ENCODE results near the gene LY6G6C.

LY6G6C gene

DNA sequence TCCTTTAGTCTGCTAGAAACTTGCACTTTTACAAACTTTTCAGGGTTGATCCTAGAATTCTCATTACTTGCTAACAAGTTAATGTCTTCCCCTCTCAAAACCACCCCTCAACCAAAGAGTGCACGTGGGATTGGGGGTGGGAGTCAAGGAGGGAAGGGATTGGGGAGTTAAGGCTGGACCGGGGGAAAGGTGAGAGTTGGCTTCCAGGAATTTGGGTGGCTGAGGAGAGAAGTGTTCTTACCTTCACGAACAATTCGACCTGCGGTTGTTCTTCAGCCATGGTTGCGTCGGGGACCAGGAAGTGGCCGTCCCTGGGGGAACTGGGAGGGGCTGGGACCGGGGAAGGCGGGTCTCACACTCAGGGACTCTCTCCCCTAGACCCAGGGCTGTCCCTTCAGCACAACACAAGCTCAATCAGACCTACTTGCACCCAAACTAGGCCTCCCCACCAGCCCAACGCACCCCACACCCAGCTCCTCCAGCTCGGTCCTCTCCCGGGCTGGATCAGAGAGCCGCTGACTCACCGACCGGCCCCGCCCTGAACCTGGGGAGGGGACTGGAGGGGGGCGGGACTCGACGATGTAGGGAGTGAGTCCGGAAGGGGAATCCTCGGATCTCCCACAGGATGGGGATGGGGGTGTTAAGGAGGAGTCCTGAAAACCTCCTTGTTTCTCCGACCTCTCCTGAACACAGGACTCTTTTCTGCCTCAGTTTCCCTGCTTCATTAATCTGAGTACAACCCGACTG lies 14.6 kb upstream of the LY6G6C start, which contains the start of gene CLIC1:
CLIC1 (minus strand) TSS at position 510 of the 747 bp plus-strand sequence; CDS start at position 280, 230 bp downstream.
- H3K4me3 Mint-ChIP-seq: peak within 1 kb of the TSS; percentile 97
- DNase-seq (peak; percentile 87), ATAC-seq (peak; percentile 42)
- H3K27me3 Mint-ChIP-seq: peaks cover 3% of the 10 kb centered on the region
- H3K9me3 Mint-ChIP-seq: no peaks in the 10 kb centered on the region
- peaks cover 48% of the 10 kb centered on the region for H3K36me3 Mint-ChIP-seq (ENCODE audit: low read depth)
- H3K27ac Mint-ChIP-seq: peak within 1 kb of the TSS; percentile 83
- peaks cover 63% of the 10 kb centered on the region for H3K4me1 Mint-ChIP-seq

GRCh38 chr6:31734821-31735406 lies 13.4 kb upstream of the LY6G6C start:
- peaks cover 3% of the 10 kb centered on the region for H3K27me3 Mint-ChIP-seq
- peaks cover 66% of the 10 kb centered on the region for H3K4me1 Mint-ChIP-seq
- ATAC-seq: peak; percentile 48
- no peaks in the 10 kb centered on the region for H3K9me3 Mint-ChIP-seq
- peak; percentile 65 for DNase-seq
- peak overlapping the region; percentile 97 for H3K4me3 Mint-ChIP-seq
- H3K27ac Mint-ChIP-seq: peak overlapping the region; percentile 83
- H3K36me3 Mint-ChIP-seq (ENCODE audit: low read depth): peaks cover 46% of the 10 kb centered on the region

DNA sequence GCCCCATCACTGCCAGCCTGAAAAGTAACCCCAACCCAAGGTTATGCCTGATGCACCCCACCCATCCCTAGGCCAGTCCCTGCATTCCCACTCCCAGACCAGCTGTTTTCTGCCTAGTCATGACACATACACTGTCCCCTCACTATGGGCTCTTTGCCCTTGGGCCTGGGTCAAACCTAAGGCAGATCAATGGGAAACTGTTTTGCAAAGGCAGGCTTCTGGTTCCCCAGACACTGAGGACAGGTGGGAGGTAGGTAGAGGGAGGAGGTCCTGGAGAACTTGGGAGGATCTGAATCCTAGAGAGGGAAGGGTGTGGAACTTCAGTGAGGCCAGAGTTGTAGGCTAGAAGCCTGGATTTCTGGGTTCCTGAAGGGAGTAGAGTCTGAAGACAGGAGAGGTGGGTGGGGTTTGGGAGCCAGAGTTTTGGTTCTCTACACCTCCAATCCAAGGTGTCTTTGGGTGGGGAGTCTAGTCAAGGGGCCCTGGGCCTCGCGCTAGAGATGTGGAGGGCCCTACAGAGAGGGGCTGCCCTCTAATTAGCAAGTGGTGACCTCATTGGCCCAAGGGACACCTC lies 12.8 kb upstream of the LY6G6C start:
- H3K27ac Mint-ChIP-seq: peak overlapping the region; percentile 83
- peaks cover 43% of the 10 kb centered on the region for H3K36me3 Mint-ChIP-seq (ENCODE audit: low read depth)
- H3K27me3 Mint-ChIP-seq: no peaks in the 10 kb centered on the region
- H3K4me1 Mint-ChIP-seq: peaks cover 64% of the 10 kb centered on the region
- ATAC-seq (no peak), DNase-seq (no peak)
- H3K4me3 Mint-ChIP-seq: peak overlapping the region; percentile 97
- H3K9me3 Mint-ChIP-seq: no peaks in the 10 kb centered on the region

GRCh38 chr6:31733734-31734133 lies 12.2 kb upstream of the LY6G6C start:
- Mint-ChIP-seq H3K4me3 (peak overlapping the region; percentile 97), H3K27ac (peak overlapping the region; percentile 83), H3K36me3 (ENCODE audit: low read depth) (peaks cover 43% of the 10 kb centered on the region), H3K9me3 (no peaks in the 10 kb centered on the region), H3K4me1 (peaks cover 64% of the 10 kb centered on the region), H3K27me3 (no peaks in the 10 kb centered on the region)
- DNase-seq: no peak
- ATAC-seq: no peak

- ATAC-seq (no peak), DNase-seq (no peak)
- Mint-ChIP-seq H3K27ac (no peak overlapping the region), H3K27me3 (no peaks in the 10 kb centered on the region), H3K4me1 (peaks cover 63% of the 10 kb centered on the region), H3K9me3 (no peaks in the 10 kb centered on the region), H3K36me3 (ENCODE audit: low read depth) (peaks cover 48% of the 10 kb centered on the region), H3K4me3 (no peak overlapping the region)
Observed at GRCh38 chr6:31732029-31732428, 10.5 kb upstream of the LY6G6C start.

GRCh38 chr6:31730631-31731086 lies 9.1 kb upstream of the LY6G6C start:
- Mint-ChIP-seq H3K4me3 (peak overlapping the region; percentile 82), H3K27ac (peak overlapping the region; percentile 60), H3K9me3 (no peaks in the 10 kb centered on the region), H3K4me1 (peaks cover 70% of the 10 kb centered on the region), H3K27me3 (no peaks in the 10 kb centered on the region), H3K36me3 (ENCODE audit: low read depth) (peaks cover 50% of the 10 kb centered on the region)
- DNase-seq: no peak
- ATAC-seq: no peak

DNA sequence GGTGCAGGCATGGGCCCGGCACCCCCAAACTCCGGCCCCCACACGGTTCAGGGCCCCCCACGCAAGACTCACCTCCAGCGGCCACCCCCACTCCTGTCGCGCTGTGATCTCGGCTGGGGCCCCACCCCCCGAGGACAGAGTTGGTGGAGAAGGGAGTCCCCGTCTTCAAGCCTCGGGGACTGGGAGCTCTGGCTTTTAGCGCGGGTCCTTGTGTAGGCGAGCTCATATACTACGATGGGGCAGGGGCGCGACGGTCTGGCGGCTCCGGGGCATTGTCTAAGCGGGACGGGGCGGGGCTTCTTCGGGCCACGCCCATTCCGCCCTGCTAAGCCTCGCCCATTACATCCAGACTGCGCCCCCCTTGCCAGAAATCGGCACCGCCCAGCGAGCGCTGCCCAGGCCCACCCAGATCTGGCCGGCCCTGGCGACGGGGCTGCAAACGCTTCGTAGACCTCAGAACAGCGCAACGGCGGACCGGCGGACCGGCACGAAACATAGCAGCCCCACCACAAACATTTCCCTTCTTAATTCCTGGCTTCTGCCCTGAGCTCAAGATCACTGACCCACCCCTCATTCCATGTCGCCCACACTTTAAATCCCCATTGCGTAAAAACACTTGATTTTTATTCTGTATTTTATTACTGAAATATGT lies 8.6 kb upstream of the LY6G6C start:
- peaks cover 47% of the 10 kb centered on the region for H3K36me3 Mint-ChIP-seq (ENCODE audit: low read depth)
- H3K4me3 Mint-ChIP-seq: peak overlapping the region; percentile 82
- no peaks in the 10 kb centered on the region for H3K27me3 Mint-ChIP-seq
- H3K4me1 Mint-ChIP-seq: peaks cover 73% of the 10 kb centered on the region
- peak overlapping the region; percentile 77 for H3K27ac Mint-ChIP-seq
- no peaks in the 10 kb centered on the region for H3K9me3 Mint-ChIP-seq
- peak; percentile 81 for DNase-seq
- peak; percentile 52 for ATAC-seq

DNA sequence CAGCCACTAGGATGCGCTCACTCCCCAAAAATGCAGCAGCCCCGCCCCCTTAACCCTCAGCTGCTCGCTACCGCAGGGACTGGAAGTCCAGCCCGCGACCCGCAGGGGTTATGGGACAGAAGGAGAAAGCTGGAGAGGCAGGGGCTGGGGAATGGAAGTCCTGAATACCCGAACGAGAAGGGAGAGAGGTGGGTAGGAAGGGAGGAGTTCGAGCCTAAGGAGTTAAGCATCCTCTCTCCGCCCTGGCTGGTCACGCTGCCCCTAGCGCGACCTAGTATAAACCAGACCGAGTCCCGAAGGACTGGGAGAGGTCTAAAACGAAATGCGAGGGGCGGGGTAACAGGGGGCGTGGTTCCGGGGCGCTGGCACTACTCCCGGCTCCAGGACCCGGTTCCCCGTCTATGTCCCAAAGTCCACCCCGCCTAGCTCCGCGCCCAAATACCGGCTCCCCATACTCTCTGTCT lies 8.0 kb upstream of the LY6G6C start:
- peak overlapping the region; percentile 77 for H3K27ac Mint-ChIP-seq
- H3K36me3 Mint-ChIP-seq (ENCODE audit: low read depth): peaks cover 43% of the 10 kb centered on the region
- peak; percentile 82 for DNase-seq
- H3K27me3 Mint-ChIP-seq: no peaks in the 10 kb centered on the region
- no peaks in the 10 kb centered on the region for H3K9me3 Mint-ChIP-seq
- peak overlapping the region; percentile 82 for H3K4me3 Mint-ChIP-seq
- peak; percentile 61 for ATAC-seq
- H3K4me1 Mint-ChIP-seq: peaks cover 73% of the 10 kb centered on the region

DNA sequence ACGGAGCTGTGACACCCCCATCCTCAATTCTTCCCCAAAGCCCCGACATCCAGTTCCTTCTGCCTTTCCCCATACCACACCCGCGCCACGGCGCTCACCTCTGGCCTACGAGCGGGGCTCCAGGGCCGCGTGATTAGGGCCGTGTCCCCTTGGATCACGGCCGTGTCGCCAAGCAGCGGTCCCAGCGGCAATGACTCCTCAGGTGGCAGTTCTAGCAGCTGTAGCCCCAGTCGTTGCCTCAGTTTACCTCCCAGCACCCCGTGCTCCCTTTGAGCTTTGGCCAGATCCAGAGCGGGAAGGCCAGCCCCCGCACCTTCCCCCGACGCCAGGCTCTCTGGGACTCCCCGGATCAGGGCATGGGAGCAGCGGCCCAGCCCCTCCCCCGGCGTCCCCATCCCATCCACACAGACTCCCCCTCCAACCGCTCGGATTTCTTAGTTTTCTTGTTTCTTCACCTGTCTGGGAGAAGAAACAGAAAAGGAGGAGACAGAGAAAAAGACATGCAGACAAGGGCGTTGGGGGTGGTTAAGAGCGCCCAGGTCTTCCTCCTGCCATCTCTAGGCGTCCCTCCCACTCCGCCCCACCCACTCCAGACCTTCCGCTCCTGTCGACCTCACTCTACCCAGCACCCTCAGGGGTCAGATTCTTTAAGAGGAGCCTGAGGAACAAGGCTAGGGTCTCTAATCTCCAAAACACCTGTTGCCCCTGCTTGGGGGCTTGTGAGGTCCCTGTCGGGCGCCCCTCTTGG lies 7.4 kb upstream of the LY6G6C start, which contains the start of gene DDAH2:
DDAH2 (minus strand) TSS at position 533 of the 748 bp plus-strand sequence; CDS start at position 395, 138 bp downstream.
- peak; percentile 4 for ATAC-seq
- peak within 1 kb of the TSS; percentile 82 for H3K4me3 Mint-ChIP-seq
- no peaks in the 10 kb centered on the region for H3K27me3 Mint-ChIP-seq
- DNase-seq: no peak
- no peaks in the 10 kb centered on the region for H3K9me3 Mint-ChIP-seq
- H3K4me1 Mint-ChIP-seq: peaks cover 67% of the 10 kb centered on the region
- H3K36me3 Mint-ChIP-seq (ENCODE audit: low read depth): peaks cover 37% of the 10 kb centered on the region
- H3K27ac Mint-ChIP-seq: peak within 1 kb of the TSS; percentile 77

- Mint-ChIP-seq H3K4me1 (peaks cover 61% of the 10 kb centered on the region), H3K27me3 (no peaks in the 10 kb centered on the region), H3K27ac (peak overlapping the region; percentile 64), H3K4me3 (peak overlapping the region; percentile 40), H3K36me3 (ENCODE audit: low read depth) (peaks cover 27% of the 10 kb centered on the region), H3K9me3 (no peaks in the 10 kb centered on the region)
- DNase-seq (no peak), ATAC-seq (peak; percentile 0)
Observed at GRCh38 chr6:31727717-31728671, 6.4 kb upstream of the LY6G6C start.

- peak overlapping the region; percentile 32 for H3K4me3 Mint-ChIP-seq
- peaks cover 23% of the 10 kb centered on the region for H3K36me3 Mint-ChIP-seq (ENCODE audit: low read depth)
- no peaks in the 10 kb centered on the region for H3K27me3 Mint-ChIP-seq
- no peaks in the 10 kb centered on the region for H3K9me3 Mint-ChIP-seq
- peak; percentile 42 for DNase-seq
- H3K4me1 Mint-ChIP-seq: peaks cover 61% of the 10 kb centered on the region
- peak; percentile 53 for ATAC-seq
- peak overlapping the region; percentile 64 for H3K27ac Mint-ChIP-seq
Observed at GRCh38 chr6:31727034-31727716, 5.6 kb upstream of the LY6G6C start.

- no peaks in the 10 kb centered on the region for H3K9me3 Mint-ChIP-seq
- DNase-seq (no peak), ATAC-seq (no peak)
- peak overlapping the region; percentile 24 for H3K27ac Mint-ChIP-seq
- H3K4me3 Mint-ChIP-seq: no peak overlapping the region
- peaks cover 55% of the 10 kb centered on the region for H3K4me1 Mint-ChIP-seq
- H3K36me3 Mint-ChIP-seq (ENCODE audit: low read depth): peaks cover 14% of the 10 kb centered on the region
- H3K27me3 Mint-ChIP-seq: no peaks in the 10 kb centered on the region
Observed at GRCh38 chr6:31725502-31726350, 4.2 kb upstream of the LY6G6C start.

All from activated naive CD8-positive, alpha-beta T cell treated with anti-CD3 and anti-CD28 coated beads, Interleukin-2, amount 50 U/mL, for 24 hours (primary cell).